ENCODE data around the gene FBLN7. TPM values are rescaled to one million over a fixed set of nuclear protein-coding genes. Genes with fewer than 3 reads are reported as not detected.
"Not testable (repeated sequence)": the region's sequence is repeated elsewhere in the genome, so short reads cannot be mapped to it uniquely, and the experiment has no call there.

Gene FBLN7, protein sequence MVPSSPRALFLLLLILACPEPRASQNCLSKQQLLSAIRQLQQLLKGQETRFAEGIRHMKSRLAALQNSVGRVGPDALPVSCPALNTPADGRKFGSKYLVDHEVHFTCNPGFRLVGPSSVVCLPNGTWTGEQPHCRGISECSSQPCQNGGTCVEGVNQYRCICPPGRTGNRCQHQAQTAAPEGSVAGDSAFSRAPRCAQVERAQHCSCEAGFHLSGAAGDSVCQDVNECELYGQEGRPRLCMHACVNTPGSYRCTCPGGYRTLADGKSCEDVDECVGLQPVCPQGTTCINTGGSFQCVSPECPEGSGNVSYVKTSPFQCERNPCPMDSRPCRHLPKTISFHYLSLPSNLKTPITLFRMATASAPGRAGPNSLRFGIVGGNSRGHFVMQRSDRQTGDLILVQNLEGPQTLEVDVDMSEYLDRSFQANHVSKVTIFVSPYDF
- total RNA-seq (2014; rRNA removed; shearing (Covaris generic)) = not detected in 2 replicates

GRCh38 chr2:112138159-112139032 is at the start of gene FBLN7:
FBLN7 (plus strand) TSS chr2:112138385; CDS start chr2:112138656, 271 bp downstream.
- no peak for DNase-seq (ENCODE audit: low spot score)

DNA sequence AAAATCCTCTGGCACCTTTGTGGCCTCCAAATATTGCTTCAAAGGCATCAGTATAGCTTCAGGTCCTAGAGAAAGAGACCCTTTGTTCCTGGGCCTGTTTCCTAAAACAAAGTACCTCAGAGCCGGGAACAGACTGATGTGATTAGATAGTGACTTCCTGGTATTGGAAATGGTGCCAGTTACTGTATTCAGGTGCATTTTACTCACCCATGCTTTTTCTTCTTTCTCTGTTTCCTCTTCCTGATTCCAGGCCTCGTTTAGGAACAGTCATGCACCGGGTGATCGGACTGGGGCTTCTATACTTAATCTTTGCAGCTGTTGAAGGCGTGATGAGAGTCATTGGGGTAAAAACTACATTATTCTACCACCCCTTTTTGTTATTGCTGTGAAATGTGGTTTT is 48.8 kb upstream of the FBLN7 start:
- no peak for DNase-seq (ENCODE audit: low spot score)

DNA sequence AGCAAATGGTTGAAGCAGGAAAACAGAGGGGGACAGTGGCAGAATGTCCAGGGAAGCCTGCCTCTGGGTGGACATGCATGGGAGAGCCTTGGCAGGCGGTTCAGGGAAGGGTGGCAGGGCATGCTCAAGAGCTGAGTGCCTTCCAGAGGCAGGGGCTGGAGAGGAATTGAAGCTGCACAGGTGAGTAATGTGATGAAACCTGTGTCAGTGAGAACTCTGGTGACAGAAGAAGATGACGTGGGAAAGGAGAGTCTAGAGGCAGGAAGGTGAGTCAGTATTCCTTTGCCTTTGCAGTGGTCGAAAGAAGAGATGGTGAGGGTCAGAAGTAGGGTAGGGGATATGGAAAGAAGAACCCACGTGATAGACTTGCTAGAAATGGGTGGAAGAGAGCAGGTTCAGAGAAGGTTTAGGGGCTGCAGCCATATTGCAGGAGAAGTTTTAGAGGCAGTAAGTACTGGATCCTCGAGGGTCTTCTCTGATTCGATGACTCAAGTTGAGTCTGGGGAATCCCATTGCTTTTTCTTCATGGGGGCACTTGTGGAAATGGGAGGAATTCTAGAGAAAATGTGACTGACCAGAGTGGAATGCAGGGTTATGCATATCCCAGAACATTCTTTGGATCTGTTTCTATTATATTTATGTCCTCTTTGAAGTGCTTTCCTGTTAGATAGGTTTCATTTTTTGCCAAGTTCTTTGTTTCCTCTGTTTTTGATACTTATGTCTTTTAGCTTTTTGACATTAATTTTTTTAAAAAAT is 45.7 kb upstream of the FBLN7 start:
- DNase-seq (ENCODE audit: low spot score) = no peak

GRCh38 chr2:112093216-112093615 is 45.0 kb upstream of the FBLN7 start:
- DNase-seq (ENCODE audit: low spot score) = no peak

- no peak for DNase-seq (ENCODE audit: low spot score)
Measured at GRCh38 chr2:112095681-112096080, 42.5 kb upstream of the FBLN7 start.

- no peak for DNase-seq (ENCODE audit: low spot score)
Measured at GRCh38 chr2:112096098-112096497, 42.1 kb upstream of the FBLN7 start.

GRCh38 chr2:112108178-112108832 is 29.9 kb upstream of the FBLN7 start:
- no peak for DNase-seq (ENCODE audit: low spot score)

- DNase-seq (ENCODE audit: low spot score) = no peak
Measured at GRCh38 chr2:112109278-112109677, 28.9 kb upstream of the FBLN7 start.

DNA sequence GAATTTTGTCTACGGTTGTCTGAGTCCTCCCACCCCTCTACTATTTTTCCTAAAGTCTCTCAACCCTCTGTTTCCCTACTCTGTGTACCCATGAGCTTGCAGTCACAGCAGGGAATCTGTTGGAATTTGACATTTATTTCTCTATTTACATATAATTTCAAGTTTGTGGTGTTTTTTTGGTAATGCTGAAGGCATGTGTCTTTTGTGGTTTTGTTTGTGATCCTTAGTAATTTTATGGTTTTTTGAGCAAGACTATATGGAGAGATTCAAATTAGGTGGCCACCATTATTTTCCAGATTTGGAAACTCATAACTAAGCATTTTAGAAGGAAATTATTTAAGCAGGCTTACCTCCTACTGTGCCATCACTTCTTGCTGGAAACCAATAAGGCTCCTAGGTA is 27.2 kb upstream of the FBLN7 start:
- no peak for DNase-seq (ENCODE audit: low spot score)

- DNase-seq (ENCODE audit: low spot score) = not testable (repeated sequence)
Measured at GRCh38 chr2:112113354-112113753, 24.8 kb upstream of the FBLN7 start.

- no peak for DNase-seq (ENCODE audit: low spot score)
Measured at GRCh38 chr2:112118148-112118547, 20.0 kb upstream of the FBLN7 start.

- DNase-seq (ENCODE audit: low spot score) = no peak
Measured at GRCh38 chr2:112121682-112122254, 16.4 kb upstream of the FBLN7 start.

- DNase-seq (ENCODE audit: low spot score) = no peak
Measured at GRCh38 chr2:112129060-112129459, 9.1 kb upstream of the FBLN7 start.

DNA sequence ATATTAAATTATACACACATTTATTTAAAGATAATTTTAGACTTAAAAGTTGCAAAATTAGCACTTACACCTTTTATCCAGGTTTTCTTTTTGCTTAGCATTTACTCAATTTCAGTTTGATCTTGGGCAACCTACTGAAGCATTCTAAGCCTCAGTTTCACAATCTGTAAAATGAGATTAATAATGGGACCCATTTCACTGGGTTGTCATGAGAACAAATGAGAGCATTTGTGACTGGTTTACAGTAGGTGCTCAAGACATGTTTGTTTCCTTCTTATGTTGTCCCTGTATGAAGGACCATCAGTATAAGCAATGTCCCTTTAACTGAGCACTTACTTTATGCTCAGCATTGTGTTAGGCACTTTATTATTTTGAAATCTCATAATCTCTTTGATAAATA is 4.8 kb upstream of the FBLN7 start:
- no peak for DNase-seq (ENCODE audit: low spot score)

DNA sequence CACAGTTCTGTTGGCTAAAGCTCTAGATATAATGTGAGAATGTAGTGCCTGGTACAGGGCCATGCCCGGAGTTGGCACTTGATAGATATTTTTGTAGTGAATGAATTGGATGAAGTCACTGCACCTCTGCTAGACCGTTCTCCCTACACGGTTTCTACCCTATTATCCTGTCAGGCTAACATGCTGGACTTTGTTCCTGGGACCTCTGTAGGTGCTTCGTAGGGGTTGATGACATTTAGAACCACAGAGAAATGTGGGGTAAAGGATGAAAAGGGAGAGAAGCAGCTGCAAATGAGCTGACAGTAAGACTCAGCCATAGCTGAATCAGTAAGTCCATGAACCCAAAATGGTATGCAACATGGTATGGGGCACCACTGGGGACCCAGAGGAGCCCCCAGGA is 4.1 kb upstream of the FBLN7 start:
- no peak for DNase-seq (ENCODE audit: low spot score)

DNA sequence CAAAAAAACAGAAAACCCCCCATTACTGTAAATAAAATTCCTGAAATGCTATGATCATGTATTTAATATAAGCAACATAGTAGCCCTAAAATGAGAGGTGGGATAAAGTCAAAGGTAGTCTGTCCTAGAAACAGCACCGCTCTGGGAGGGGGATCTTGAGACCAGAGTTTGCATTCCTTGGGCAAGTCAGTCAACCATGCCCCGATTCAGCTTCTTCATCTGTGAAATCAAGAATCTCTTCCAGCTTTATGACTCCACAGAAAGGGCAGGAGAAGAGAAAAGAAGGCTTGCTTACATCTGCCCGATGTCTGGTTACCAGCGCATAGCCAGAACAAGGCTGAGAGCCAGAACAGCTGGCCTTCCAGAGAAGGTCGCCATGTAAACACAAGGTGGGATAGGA is 2.1 kb upstream of the FBLN7 start:
- DNase-seq (ENCODE audit: low spot score) = no peak

GRCh38 chr2:112137516-112138158 is 548 bp upstream of the FBLN7 start:
- DNase-seq (ENCODE audit: low spot score) = no peak

DNA sequence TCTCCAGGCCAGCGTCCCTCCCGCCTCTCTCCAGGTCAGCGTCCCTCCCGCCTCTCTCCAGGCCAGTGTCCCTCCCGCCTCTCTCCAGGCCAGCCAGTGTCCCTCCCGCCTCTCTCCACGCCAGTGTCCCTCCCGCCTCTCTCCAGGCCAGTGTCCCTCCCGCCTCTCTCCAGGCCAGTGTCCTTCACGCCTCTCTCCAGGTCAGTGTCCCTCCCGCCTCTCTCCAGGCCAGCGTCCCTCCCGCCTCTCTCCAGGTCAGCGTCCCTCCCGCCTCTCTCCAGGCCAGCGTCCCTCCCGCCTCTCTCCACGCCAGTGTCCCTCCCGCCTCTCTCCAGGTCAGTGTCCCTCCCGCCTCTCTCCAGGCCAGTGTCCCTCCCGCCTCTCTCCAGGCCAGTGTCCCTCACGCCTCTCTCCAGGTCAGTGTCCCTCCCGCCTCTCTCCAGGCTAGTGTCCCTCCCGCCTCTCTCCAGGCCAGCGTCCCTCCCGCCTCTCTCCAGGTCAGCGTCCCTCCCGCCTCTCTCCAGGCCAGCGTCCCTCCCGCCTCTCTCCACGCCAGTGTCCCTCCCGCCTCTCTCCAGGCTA is 939 bp downstream of the FBLN7 start:
- DNase-seq (ENCODE audit: low spot score) = not testable (repeated sequence)

- DNase-seq (ENCODE audit: low spot score) = not testable (repeated sequence)
Measured at GRCh38 chr2:112139661-112140204, 1.5 kb downstream of the FBLN7 start.
